ENCODE measurements around the gene TOMM20.

Gene TOMM20

GRCh38 chr1:235151033-235151432, 22.4 kb upstream of the TOMM20 start:
- DNase-seq (ENCODE audit: low spot score) = no peak
- TF ChIP-seq CTCF (IDR thresholded peaks at IDR 0.05; ENCODE audit: borderline replicate concordance, control extremely low read depth, extremely low read depth, insufficient read depth, missing control alignments) = no peak
- in situ Hi-C loops (cut with MboI; ENCODE audit: low sequenced_read_pairs, unreplicated experiment) = no loop called here

- no peak for TF ChIP-seq CTCF (IDR thresholded peaks at IDR 0.05; ENCODE audit: borderline replicate concordance, control extremely low read depth, extremely low read depth, insufficient read depth, missing control alignments)
- in situ Hi-C loops (cut with MboI; ENCODE audit: low sequenced_read_pairs, unreplicated experiment) = no loop called here
- DNase-seq (ENCODE audit: low spot score) = no peak
Observed at GRCh38 chr1:235149824-235150223, 21.2 kb upstream of the TOMM20 start.

GRCh38 chr1:235147269-235147668, 18.6 kb upstream of the TOMM20 start:
- TF ChIP-seq CTCF (IDR thresholded peaks at IDR 0.05; ENCODE audit: borderline replicate concordance, control extremely low read depth, extremely low read depth, insufficient read depth, missing control alignments) = no peak
- in situ Hi-C loops (cut with MboI; ENCODE audit: low sequenced_read_pairs, unreplicated experiment) = no loop called here
- DNase-seq (ENCODE audit: low spot score) = no peak

GRCh38 chr1:235145639-235146038, 17.0 kb upstream of the TOMM20 start:
- in situ Hi-C loops (cut with MboI; ENCODE audit: low sequenced_read_pairs, unreplicated experiment) = no loop called here
- no peak for TF ChIP-seq CTCF (IDR thresholded peaks at IDR 0.05; ENCODE audit: borderline replicate concordance, control extremely low read depth, extremely low read depth, insufficient read depth, missing control alignments)

GRCh38 chr1:235142991-235143390, 14.4 kb upstream of the TOMM20 start:
- in situ Hi-C loops (cut with MboI; ENCODE audit: low sequenced_read_pairs, unreplicated experiment) = no loop called here
- no peak for DNase-seq (ENCODE audit: low spot score)
- no peak for TF ChIP-seq CTCF (IDR thresholded peaks at IDR 0.05; ENCODE audit: borderline replicate concordance, control extremely low read depth, extremely low read depth, insufficient read depth, missing control alignments)

More at GRCh38 chr1:235145639-235146038, 17.0 kb upstream of the TOMM20 start:
- DNase-seq (ENCODE audit: low spot score) = no peak

- TF ChIP-seq CTCF (IDR thresholded peaks at IDR 0.05; ENCODE audit: borderline replicate concordance, control extremely low read depth, extremely low read depth, insufficient read depth, missing control alignments) = no peak
- in situ Hi-C loops (cut with MboI; ENCODE audit: low sequenced_read_pairs, unreplicated experiment) = no loop called here
- DNase-seq (ENCODE audit: low spot score) = no peak
Observed at GRCh38 chr1:235139315-235139714, 10.7 kb upstream of the TOMM20 start.

- in situ Hi-C loops (cut with MboI; ENCODE audit: low sequenced_read_pairs, unreplicated experiment) = no loop called here
- TF ChIP-seq CTCF (IDR thresholded peaks at IDR 0.05; ENCODE audit: borderline replicate concordance, control extremely low read depth, extremely low read depth, insufficient read depth, missing control alignments) = no peak
- no peak for DNase-seq (ENCODE audit: low spot score)
Observed at GRCh38 chr1:235138821-235139220, 10.2 kb upstream of the TOMM20 start.

All from GM13976 (cell line).